Glomerular visceral epithelial cell (primary cell): ENCODE measurements around the gene RBM44.

Experiments used
- DNase-seq: peaks from one replicate; pipeline ENCODE4 v3.0.0-alpha.2; 2016; ENCODE audit errors: extremely low spot score

RBM44 gene

DNA sequence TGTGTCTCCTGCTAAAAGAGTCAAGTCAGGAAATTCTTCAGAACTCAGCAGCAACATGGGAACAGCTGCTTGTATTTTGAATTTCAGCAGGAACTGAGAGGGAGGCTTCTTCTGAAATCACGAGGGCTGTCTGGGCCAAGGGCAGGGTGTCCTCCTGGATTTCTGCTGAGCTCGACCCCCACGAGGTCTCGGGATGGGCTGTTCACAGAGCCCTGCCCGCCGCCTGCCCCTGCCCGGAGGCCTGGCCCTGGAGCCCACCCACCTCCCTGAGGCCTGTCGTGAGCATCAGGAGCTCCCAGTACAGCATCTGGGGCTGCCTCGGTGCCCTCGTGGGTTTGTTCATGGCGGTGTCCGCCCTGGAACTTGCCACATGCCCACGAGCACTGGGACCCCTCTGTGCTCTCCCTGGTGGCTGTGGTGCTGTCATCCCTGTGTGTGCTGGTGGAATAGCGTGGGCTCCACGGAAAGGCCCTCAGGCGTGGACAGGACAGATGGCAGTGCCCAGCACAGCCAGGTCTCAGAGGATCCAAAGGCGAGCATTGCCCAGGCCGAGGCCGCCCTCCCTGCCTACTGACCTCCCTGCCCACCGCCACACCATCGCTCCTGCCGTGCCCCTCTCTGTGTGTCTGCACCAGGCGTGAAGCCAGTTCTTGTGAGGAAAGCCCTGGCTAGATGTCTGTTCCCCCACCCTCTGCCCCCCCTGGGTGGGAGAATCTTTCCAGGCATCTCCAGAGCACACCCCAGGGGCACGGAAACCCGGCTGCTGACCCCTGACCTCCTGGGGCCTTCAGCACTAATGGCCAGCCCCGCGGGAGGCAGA lies 86.7 kb downstream of the RBM44 start:
- no peak for DNase-seq

DNA sequence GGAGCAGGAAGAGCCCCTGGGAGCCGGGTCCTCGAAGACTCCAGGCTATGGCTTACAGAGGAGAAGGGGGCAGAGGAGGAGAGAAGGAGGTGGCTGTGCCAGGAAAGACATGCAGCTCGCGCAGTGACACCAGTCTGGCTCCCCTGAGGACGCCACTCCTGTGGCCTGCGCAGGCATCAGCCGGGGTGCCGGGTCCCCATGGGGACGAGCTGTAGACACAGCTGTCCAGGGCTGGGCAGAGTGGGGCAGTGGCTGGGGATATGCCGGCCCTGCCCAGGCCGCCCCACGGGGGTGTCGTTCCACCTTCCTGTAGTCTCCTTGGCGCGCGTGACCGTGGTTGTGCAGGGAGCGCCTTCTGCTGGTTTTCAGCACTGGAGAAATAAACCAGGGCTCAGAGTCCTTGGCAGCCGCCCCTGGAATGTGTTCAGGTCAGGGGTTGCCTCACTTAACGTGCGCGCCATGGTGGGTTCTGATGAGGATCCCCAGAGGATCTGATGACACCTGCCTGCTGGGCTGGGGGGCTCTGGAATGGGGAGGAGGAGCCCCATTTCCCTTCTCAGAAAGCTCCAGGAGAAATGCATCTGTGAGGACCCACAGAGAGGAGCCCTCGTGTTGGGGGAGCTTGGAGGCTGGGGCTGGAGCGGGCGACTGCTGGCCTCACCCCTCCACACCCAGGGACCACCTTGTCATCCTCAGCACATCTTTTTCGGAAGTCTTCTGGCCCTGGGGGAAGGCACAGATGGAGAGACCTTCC lies 87.5 kb downstream of the RBM44 start:
- no peak for DNase-seq

DNA sequence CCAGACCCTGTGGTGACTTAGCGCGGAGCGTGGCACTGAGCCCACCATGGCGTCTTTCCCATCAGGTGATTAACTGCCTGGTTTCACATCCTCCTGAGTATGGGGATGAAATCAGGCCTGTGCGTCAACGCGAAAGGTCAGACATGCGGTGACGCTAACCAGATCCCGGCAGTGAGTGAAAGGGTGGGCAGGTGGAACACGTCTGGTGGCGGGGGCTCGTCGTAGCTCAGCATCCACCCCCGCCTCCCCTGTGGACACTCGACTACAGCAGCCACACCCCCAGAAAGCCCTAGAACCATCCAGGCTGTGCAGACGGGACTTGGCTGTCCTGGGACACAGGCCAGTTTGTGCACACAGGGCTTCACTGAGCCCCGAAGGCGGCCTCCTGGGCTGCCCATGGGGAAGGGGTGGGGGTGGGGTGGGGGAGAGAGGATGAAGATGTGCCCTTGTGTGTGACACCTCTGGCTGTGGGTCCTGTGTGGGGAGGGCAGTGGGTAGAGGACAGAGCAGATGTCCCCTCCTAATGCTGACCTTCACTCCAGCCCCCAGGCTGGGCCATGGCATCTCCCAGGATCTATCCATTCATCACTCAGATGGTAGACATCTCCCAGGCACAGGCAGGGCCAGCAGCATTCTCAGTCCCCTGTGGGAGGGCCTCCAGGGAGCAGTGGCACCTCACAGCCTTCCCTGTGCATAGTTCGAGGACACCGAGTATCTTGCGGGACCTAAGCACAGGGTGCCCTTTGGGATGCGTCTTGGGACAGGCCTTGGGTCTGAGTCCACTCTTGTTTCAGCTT lies 88.3 kb downstream of the RBM44 start:
- no peak for DNase-seq

DNA sequence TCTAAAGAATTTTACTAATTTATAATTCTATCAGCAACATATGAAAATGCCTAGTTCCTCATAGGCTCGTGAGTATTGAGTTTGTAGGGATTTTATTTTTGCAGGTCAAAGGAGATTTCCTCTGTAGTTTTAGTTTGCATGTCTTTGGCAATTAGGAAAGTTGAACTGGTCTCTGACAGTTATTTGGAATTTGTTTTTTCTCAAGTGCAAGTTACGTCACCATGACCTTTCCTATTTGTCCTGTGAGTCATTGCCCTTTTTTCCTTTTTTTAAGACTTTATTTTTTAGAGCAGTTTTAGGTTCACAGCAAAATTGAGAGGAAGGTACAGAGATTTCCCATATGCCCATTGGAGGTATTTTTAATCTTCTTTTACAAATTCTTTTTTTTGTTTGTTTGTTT lies 89.8 kb downstream of the RBM44 start:
- no peak for DNase-seq

DNA sequence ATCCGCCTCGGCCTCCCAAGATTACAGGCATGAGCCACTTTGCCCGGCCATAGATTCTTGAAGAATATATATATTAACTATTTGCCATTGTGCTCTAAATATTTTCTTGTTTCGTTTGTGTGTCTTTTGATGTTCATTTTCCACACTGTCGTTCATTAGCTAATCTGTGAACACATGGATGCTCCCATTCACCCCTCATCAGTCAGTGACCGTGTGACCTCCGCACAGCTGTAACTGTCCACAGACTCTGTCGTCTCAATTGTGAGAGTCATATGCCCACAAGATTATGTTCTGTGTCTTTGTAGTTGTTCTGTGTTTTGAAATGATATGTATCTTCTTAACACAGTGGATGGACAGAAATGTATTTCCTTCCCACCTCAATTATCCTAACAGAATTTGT lies 90.4 kb downstream of the RBM44 start:
- DNase-seq = no peak

DNA sequence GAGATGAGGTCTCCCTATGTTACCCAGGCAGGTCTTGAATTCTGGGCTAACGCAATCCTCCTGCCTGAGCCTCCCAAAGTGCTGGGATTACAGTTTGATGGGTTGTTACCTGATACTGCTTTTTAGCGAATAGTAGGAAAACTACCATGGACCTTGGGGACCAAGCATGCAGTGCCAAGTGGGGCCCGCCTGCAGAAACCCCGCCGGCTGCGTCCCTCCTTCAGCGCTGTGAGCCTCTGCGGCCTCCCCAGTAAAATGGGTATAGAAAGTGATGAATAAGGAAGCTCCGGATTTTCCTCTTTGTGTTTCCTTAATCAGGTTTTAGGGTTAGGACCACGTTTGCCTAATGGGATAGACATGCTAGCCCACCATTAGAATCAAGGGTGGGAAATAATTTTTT lies 91.2 kb downstream of the RBM44 start:
- DNase-seq = no peak
